ENCODE measurements around the gene AGBL5.
A peak's percentile ranks its signal among the peaks of the same experiment; 100 is the strongest.
"Not testable (repeated sequence)": the region's sequence is repeated elsewhere in the genome, so short reads cannot be mapped to it uniquely, and the experiment has no call there.

The AGBL5 gene

GRCh38 chr2:27054721-27055120, 3.3 kb downstream of the AGBL5 start:
- DNase-seq: no peak

GRCh38 chr2:27057184-27057583, 5.7 kb downstream of the AGBL5 start:
- DNase-seq: no peak

GRCh38 chr2:27058210-27058609, 6.7 kb downstream of the AGBL5 start:
- DNase-seq: no peak

GRCh38 chr2:27059141-27059820, 7.8 kb downstream of the AGBL5 start:
- no peak for DNase-seq

GRCh38 chr2:27060323-27060722, 8.9 kb downstream of the AGBL5 start:
- DNase-seq: no peak

GRCh38 chr2:27065128-27065527, 13.7 kb downstream of the AGBL5 start:
- no peak for DNase-seq

- DNase-seq: no peak
These were observed 15.9 kb downstream of the AGBL5 start for GRCh38 chr2:27067385-27067784.

- DNase-seq: no peak
These were observed 18.0 kb downstream of the AGBL5 start for GRCh38 chr2:27069436-27069835.

- no peak for DNase-seq
These were observed 18.6 kb downstream of the AGBL5 start for GRCh38 chr2:27069961-27070618.

- DNase-seq: no peak
These were observed 19.3 kb downstream of the AGBL5 start for GRCh38 chr2:27070653-27071276.

GRCh38 chr2:27071277-27071989, 20.0 kb downstream of the AGBL5 start, which contains the start of gene OST4:
TSS of gene OST4 (minus strand) at chr2:27071654.
- peak; percentile 88 for DNase-seq

- DNase-seq: no peak
These were observed 20.7 kb downstream of the AGBL5 start for GRCh38 chr2:27071990-27072830.

- DNase-seq: no peak
These were observed 21.5 kb downstream of the AGBL5 start for GRCh38 chr2:27072920-27073319.

GRCh38 chr2:27073782-27074181, 22.3 kb downstream of the AGBL5 start:
- DNase-seq: no peak

- DNase-seq: peak; percentile 59
These were observed 23.5 kb downstream of the AGBL5 start for GRCh38 chr2:27074738-27075565.

- DNase-seq: not testable (repeated sequence)
These were observed 24.1 kb downstream of the AGBL5 start for GRCh38 chr2:27075566-27075871.

- no peak for DNase-seq
These were observed 24.9 kb downstream of the AGBL5 start for GRCh38 chr2:27076323-27076722.

- no peak for DNase-seq
These were observed 25.8 kb downstream of the AGBL5 start for GRCh38 chr2:27077231-27077630.

GRCh38 chr2:27078267-27079194, 27.1 kb downstream of the AGBL5 start, which contains the start of gene EMILIN1:
TSS of gene EMILIN1 (plus strand) at chr2:27078615. CDS start at chr2:27079066, 451 bp downstream.
- no peak for DNase-seq

Data from activated gamma-delta T cell treated with Interleukin-2 at 50 U/mL for 16 hours (primary cell).